Inflammatory macrophage (primary cell): Measurements from ENCODE around the gene KRTAP10-1.

Experiments
- DNase-seq, 2 donors: peaks; one replicate each; pipeline ENCODE4 v3.0.0-alpha.2; 2020 to 2022

The KRTAP10-1 gene

DNA sequence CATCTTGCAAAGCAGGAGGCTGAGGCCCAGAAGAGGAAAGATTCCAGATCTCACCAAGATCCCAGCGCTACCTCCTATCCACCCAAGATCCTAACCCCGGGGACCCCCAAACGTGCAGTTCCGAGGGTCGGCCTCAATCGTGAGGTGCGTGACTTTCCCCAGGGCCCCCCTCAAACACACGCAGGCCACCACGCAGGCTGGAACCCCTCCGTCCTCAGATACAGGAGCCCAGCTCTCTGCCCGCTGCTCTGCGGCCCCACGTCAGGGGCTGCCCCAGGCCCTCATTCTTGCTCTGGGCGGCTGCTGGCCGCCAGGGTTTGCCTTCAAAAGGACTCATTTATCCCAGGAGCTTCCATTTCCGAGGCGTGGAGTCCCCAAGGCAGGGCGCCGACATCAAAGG lies 39.9 kb downstream of the KRTAP10-1 start:
- no peak for DNase-seq

DNA sequence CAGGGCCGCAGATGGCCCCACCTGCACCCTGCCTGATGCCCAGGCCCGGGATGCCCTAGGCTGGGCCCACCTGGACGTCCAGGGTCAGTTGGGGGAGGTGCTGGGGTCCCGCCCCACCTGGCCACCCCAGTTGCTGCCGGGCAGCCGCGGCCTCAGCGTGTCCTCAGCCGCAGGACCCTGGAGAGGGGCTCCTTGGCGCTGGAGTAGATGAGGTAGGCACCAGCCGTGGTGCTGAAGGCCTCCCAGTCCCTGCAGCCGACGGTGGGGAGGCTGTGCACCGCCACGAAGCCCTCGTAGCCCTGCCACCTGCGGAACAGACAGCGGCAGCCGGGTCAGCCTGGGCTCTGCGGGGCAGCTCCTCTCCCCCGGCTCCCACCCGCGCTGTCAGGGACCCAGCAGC lies 40.4 kb downstream of the KRTAP10-1 start:
- no peak for DNase-seq

DNA sequence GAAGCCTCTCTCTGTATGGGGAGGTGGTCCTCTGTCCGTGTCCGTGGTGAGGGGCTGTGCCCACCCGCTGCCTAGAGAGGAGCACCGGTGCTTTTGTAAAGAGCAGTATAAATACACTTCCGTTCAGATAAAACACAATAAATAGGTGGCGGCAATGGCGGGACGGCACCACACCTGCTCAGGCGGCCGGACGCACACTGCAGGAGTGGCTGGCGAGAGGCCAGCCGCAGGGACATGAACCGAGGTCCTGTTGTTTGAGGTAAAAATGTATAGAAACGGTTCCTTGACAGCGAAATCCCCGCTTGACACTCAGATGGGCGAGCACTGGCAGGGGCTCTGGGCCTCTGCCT lies 40.8 kb downstream of the KRTAP10-1 start:
- DNase-seq, result no peak

DNA sequence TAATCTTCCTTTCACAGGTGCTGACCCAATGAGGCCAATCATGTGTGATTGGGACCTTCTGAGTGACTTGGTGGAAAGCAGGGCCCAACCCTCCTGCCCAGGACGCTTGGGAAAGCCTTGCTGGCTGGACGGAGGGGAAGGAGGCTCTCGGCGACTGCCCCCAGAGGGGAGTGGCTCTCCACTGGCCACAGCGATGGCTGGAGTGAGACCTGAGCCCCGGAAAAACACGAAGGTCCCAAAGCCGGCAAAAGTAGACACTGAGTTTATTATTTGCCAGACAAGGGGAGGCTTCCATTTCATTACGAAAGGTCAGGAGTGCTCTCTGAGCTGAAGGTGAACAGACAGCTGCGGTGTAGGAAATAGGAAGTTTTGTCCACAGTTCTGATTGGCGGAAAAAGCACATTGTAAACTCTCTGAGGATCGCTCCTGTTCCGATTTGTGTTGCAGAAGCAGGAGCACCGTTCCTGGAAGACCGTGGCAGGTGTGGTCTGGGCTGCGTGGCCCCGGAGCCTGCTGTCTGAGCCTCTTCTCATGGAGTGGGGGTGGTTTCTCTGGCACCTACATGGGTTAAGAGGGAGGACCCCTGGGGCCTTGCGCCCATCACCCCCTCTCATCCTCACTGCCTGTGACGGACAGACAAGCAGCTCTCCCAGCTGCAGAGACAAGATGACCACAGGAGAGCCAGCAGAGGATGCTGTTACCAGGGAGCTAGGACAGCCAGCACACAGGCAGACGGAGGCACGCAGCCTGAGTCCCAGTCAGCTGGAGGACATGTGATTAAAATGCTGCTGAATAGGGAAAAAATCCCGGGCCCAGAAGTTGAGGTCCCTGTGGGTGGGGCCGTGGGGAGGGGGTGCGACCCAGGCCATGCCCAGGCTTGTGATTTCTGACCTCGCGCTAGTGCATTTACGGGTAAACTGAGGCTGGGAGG lies 41.5 kb downstream of the KRTAP10-1 start:
- no peak for DNase-seq

DNA sequence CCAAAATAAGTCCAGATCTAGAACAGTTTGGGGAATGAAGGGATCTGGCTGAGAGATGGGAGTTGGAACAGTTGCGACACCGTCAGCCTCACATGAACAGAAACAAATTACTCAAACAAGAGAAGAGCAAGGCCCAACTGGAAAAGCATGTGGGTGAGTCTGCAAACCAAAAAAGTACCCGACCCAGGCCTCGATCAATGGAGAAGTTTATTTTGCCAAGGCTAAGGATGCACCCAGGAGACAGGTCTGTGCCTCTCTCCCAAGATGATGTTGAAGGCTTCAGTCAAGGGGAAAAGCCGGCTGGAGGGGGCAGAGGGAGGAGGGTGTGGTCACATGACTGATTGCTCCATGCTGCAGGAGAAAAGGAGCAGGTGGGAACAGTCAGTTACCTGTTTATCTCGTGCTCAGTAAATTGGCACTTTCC lies 42.3 kb downstream of the KRTAP10-1 start:
- DNase-seq, result peak in 1 of 2 donors; percentile 23

DNA sequence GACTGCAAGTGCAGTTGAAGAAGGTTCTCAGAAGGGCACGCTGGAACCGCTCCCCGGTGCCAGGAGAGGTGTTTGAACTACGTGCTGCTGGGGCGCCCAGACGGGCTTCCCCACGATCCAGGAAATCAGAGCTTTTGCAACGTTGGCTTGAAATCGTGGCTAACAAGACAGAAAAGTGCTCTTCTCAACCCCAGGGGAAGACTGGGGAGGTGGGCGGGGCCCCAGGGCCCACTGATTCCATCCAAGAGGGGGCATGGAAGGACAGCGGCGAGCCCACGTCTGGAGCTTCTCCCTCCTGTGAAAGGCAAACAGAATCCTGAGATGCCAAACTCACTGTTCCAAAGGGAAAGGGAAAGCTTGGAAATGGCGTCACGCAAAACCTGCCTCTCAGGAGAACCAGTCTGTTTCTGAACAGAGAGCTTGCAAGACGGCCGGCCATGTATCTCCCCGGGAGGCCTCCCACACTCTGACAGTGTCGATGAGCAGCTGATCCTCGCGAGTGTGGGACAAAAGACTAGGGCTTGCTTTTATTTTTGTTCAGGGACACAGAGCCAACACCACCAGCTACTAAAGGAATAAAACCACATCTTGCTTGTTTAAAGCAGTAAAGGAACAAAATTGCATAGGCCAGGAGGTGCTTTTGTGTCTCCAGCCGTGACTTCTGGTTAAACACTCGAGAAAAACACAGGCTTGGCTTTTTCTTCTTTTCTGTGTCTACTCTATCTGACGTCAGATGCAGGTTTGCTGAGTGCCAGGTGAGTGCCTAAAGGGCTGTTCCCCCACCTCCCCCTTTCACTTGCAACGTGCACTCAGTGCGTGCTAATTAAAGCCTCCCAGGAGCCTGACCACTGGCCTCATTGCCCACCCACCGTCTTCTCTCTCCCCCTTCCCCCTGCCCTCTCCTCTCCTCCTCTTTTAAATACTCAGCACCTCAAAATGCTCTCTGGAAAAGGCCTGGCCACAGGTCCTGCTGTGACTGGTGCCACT lies 43.1 kb downstream of the KRTAP10-1 start:
- DNase-seq, result no peak

DNA sequence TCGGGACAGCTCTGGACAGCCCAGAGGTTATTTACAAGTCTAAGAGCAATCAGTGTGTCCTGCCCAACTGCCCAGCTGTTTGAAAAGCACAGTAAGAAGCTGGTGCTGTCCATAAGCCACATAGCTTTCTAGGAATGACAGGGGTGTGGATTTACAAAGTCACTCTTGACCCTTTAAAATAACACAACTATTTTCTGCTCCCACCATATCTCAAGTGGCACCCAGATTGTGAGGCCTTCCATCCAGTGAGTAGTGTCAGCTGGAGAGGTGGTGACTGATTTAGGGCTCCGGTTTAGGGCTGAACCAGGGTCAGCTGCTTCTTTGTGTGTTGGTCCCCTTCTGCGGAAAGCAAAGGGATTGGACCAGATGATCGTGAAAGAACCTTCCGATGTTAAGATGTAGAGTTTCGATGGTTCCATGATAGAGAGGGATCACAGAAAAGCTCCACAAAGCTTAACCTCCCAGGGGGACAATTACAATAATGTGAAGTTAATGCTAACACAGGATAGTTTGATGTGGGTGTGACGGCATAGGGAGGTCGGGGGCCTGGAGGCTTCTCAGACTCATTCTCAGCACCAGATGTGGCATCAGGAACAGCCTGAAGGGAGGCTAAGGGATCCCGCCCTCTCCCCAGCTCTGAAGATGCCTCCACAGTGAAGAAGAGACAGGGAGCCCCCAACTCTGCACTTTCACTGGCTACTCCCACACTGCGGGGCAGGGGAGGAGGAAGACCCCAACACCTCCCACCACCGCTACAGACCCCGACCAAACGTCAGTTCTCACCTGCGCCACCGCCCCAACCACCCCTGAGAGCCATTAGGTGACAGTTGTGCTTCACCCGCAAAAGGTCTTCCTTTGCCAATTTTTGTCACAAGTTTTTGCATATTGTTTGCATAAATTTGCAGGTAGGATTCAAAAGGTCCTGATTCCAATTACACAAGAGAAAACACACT lies 44.1 kb downstream of the KRTAP10-1 start:
- DNase-seq, result no peak

DNA sequence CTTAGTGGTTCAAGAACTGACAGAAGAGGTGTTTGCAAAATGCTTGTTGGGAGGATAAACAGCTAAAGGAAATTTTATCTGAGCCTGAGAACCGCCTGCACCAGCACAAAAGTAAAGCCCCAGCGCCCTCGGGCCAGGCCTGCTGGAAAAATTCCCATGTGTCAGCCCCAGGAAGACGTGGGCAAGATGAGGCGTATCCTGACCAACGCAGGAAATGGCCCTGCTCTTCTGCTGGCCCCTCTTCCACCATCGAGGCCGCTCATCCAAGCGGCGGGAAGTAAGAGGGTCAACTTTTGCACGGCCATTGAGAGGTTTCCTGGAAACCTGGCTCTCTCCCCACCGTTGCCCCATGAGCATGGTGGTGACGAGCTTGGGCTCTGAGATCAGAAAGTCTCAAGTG lies 45.0 kb downstream of the KRTAP10-1 start:
- no peak for DNase-seq

DNA sequence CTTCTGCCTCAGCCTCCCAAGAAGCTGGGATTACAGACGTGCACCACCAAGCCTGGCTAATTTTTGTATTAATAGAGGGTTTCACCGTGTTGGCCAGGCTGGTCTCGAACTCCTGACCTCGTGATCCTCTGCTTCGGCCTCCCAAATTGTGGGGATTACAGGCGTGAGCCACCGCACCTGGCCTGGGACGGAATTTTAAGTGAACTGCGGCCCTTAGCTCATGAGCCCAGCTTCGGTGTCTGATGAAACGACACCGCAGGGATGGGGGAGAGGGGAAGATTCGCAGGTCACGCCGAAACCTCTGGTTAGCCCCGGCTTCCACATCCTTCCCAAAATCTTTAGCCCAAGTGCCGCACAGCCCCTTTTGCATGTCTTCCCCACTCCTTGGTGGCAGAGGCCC lies 45.6 kb downstream of the KRTAP10-1 start:
- DNase-seq, result no peak

DNA sequence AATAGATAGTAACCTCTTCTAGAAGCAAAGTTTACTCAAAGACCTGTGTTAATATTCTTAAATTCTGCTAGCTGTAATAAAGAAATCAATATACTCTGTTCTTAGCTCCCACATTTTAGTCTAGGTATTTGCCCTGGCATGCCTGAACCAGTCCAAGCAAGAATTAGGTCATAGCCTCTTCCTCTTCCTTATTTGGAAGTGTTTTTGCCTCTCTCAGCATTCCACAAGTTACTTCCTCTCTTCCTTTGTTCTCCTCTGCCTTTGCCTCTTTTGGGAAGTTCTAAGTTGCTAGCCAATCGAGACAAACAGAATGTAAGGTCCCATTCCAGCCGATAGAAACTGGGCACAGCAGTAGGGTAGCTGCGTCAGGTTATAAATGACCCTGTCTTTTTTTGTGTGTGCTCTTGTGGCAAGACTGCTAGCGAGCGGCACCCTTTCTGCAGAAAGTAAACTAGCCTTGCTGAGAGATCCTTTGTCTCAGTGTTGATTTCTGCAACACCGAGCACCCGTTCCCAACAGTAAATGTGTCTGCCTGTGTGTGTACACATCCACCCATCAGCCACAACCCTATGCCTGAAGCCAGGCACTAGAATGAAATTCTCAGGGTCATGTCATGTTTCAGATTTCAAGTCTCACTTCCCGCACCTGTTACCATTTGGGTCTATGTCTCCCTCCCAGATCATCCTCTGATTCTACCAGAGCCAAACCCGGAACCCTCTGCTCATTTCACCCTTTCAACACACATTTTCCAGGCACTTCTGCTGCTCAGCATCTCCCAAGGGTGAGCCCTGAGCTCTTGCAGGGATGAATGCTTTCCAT lies 47.2 kb downstream of the KRTAP10-1 start:
- peak; percentile 39 to 53 for DNase-seq

DNA sequence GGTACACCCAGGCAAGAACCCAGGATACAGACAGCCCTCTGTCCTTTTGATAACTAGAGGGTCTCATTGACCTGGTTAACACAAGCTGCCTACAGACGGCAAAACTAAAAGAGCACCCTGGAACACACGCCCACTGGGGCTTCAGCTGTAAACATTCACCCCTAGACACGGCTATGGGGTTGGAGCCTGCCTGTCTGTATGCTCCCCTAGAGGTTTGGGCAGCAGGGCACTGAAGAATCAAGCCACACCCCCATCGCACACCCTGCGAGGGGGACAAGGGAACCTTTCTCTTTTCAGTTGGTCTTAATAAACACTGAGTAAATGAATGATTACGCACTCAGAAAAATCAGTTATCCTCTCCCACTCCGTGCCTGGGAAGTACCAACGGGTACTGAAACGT lies 49.2 kb downstream of the KRTAP10-1 start:
- no peak for DNase-seq

DNA sequence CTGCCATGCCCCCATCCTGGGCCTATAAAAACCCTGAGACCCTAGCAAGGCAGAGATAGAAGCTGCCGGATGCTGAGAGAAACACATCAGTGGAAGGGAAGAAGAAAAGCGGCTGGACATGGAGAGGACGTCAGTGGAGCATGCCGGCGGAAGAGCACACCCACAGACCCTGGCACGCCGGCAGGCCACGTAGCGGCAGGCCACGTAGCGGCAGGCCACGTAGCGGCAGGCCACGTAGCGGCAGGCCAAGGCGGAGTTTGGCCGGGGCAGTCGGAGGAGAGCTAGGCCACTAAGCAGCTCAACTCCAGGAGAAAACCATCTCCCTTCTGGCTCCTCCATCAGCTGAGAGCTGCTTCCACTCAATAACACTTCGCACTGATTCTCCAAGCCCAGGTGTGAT lies 49.6 kb downstream of the KRTAP10-1 start:
- no peak for DNase-seq

DNA sequence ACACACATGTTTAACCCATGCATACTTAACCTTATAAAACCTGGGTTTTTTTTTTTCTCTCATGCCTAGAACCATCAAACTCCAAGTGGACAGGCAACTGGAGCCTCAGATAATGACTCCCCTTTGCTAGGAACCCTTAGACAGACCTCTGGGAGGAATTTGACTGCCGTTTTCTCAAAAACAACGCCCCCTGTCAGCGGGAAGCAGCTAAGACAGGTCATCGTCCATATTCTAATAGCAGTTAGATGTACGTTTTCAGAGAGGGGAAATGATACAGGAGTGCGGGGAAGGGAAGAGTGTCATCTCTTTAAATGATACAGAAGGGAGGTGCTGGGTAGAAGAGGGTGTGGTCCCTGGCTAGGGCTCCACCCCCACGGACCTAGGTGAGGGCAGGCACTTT lies 50.0 kb downstream of the KRTAP10-1 start:
- no peak for DNase-seq
